Measurements from ENCODE around the gene MAML2. TPM values are rescaled to one million over a fixed set of nuclear protein-coding genes. Genes with fewer than 3 reads are reported as not detected.

Gene MAML2
- total and polyA plus RNA-seq, 2 of the 8 experiments (the other 6 are each of a cell fraction or from before 2014, with no cell fraction given) = 3.8 to 6.6 TPM

DNA sequence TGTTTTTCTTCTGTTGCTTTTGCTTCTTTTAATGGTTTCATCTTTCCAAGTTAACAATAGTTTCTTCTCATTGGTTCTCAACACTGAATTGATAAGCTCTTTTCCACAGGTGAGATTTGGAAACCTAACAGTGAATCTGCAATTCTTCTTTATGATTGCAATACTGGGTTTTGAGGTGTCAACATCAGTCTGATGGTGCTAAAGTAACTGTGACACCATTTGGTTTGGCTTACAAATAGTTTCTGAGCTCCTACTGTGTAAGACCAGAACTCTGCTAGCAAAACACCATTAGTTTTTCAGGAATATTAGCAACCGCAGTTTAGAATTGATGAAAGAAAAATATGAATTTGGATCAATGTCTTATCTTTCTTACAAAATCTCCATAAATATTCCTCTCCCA is 58.6 kb downstream of the MAML2 start:
- no peak overlapping the region for H3K23ac ChIP-seq (ENCODE audit: insufficient read length)
- no peak overlapping the region for H3K4ac ChIP-seq (replicated peaks; ENCODE audit: insufficient read length, low read depth, low read length)
- H3K4me1 ChIP-seq (replicated peaks in 1 of 4; ENCODE audit: control insufficient read depth in 3 of 4, insufficient read depth in 4 of 4, low read length in 3 of 4) = peaks cover 0 to 10% (median 4%) of the 10 kb centered on the region in 4 experiments; a peak in 5 of 7 replicates
- H3K9me3 ChIP-seq (ENCODE audit: insufficient read depth in 2 of 2, low read depth in 1 of 2, low read length in 1 of 2) = no peaks in the 10 kb centered on the region
- no peaks in the 10 kb centered on the region for H4K20me1 ChIP-seq (replicated peaks in 1 of 2; ENCODE audit: control insufficient read depth in 1 of 2, insufficient read depth in 2 of 2, low read length in 2 of 2)
- CTCF ChIA-PET (ENCODE audit: partially characterized antibody) = interaction anchor here (1.7 kb wide), 1 partner anchor 17 kb away, joined by 3 read pairs; no protein-coding TSS in a partner anchor
- no peaks in the 10 kb centered on the region for H3K79me2 ChIP-seq (ENCODE audit: control insufficient read depth in 1 of 2, insufficient read depth in 2 of 2, low read length in 2 of 2)
- DNase-seq (ENCODE audit: low read depth in 1 of 2, low spot score in 2 of 2) (no peak), FAIRE-seq (no peak)
- 96% methylated on average over 1 of the region's 1 CpG; no CpG with 5 or more reads in 1 of the 2 experiments for WGBS, 2 experiments (ENCODE audit: extremely low coverage in 1 of 2, insufficient coverage in 1 of 2, insufficient read length in 1 of 2, insufficient replicate concordance in 2 of 2, low coverage in 1 of 2, low lambda C conversion rate in 2 of 2, missing lambda C conversion rate in 1 of 2)
- no peak overlapping the region for H3K18ac ChIP-seq (ENCODE audit: extremely low read depth, low read length)
- H4K91ac ChIP-seq (replicated peaks; ENCODE audit: insufficient read length, low read length) = no peak overlapping the region
- no peak overlapping the region for H2BK15ac ChIP-seq (ENCODE audit: low read length)
- no peak overlapping the region for H3K27ac ChIP-seq (ENCODE audit: low read depth, low read length)
- no peak overlapping the region for H3K9ac ChIP-seq (replicated peaks in 1 of 4; ENCODE audit: extremely low read depth in 1 of 4, low read depth in 3 of 4, low read length in 3 of 4)
- H3K36me3 ChIP-seq (ENCODE audit: control insufficient read depth in 2 of 4, insufficient read depth in 4 of 4, low read length in 3 of 4) = no peaks in the 10 kb centered on the region
- H3K79me1 ChIP-seq (ENCODE audit: low read depth, low read length) = no peaks in the 10 kb centered on the region
- H3K4me2 ChIP-seq (ENCODE audit: insufficient read depth in 1 of 2, low read depth in 2 of 2, low read length in 2 of 2) = no peak overlapping the region
- H3K56ac ChIP-seq (replicated peaks; ENCODE audit: insufficient read length, low read depth, low read length) = no peak overlapping the region
- TF ChIP-seq CHD1 (IDR thresholded peaks at IDR 0.05; ENCODE audit: low read depth, low read length) (no peak), RNF2 (IDR thresholded peaks at IDR 0.05; ENCODE audit: borderline replicate concordance, low read depth, low read length, missing control alignments, poor library complexity, severe bottlenecking) (no peak), TEAD4 (IDR thresholded peaks at IDR 0.05; ENCODE audit: low read depth, low read length) (no peak), KDM5A (IDR thresholded peaks at IDR 0.05; ENCODE audit: low read length) (no peak)
- no peak overlapping the region for H3K14ac ChIP-seq (ENCODE audit: insufficient read length)
- no peak overlapping the region for H2BK120ac ChIP-seq (replicated peaks; ENCODE audit: low read depth, low read length)
- no peaks in the 10 kb centered on the region for H3K23me2 ChIP-seq (ENCODE audit: low read depth, low read length)
- H2BK20ac ChIP-seq (ENCODE audit: low read length) = no peak overlapping the region
- H3K27me3 ChIP-seq (replicated peaks in 1 of 4; ENCODE audit: control insufficient read depth in 3 of 4, extremely low read depth in 1 of 4, insufficient read depth in 3 of 4, low read length in 3 of 4) = no peaks in the 10 kb centered on the region
- no peak overlapping the region for H4K8ac ChIP-seq (ENCODE audit: extremely low read depth, insufficient read depth, low read length)
- no peak overlapping the region for H3K4me3 ChIP-seq (ENCODE audit: extremely low read depth in 1 of 4, insufficient read depth in 2 of 4, low read depth in 3 of 4, low read length in 4 of 4)
- no peak overlapping the region for H2AFZ ChIP-seq (ENCODE audit: low read length)
- no peak overlapping the region for H2AK5ac ChIP-seq (ENCODE audit: low read depth, low read length)
- H4K5ac ChIP-seq (ENCODE audit: insufficient read length, low read depth, low read length) = no peak overlapping the region
- no peak overlapping the region for H2BK5ac ChIP-seq (ENCODE audit: low read depth, low read length)
- no peak overlapping the region for H2BK12ac ChIP-seq (ENCODE audit: low read depth, low read length)
- POLR2A ChIA-PET (ENCODE audit: partially characterized antibody) = no interaction called here
